ENCODE results near the gene ZNF438. TPM values are rescaled to one million over a fixed set of nuclear protein-coding genes. Genes with fewer than 3 reads are reported as not detected.

ZNF438 gene
- total RNA-seq, 3 donors from 2014 or later: 4.7 to 12.3 (median 5.0) TPM

- Histone ChIP-seq H3K9me3 (no peaks in the 10 kb centered on the region), H3K4me3 (no peak overlapping the region), H3K4me1 (ENCODE audit: low read depth) (no peaks in the 10 kb centered on the region), H3K36me3 (ENCODE audit: low read depth) (no peaks in the 10 kb centered on the region)
- TF ChIP-seq, protein P1, sequence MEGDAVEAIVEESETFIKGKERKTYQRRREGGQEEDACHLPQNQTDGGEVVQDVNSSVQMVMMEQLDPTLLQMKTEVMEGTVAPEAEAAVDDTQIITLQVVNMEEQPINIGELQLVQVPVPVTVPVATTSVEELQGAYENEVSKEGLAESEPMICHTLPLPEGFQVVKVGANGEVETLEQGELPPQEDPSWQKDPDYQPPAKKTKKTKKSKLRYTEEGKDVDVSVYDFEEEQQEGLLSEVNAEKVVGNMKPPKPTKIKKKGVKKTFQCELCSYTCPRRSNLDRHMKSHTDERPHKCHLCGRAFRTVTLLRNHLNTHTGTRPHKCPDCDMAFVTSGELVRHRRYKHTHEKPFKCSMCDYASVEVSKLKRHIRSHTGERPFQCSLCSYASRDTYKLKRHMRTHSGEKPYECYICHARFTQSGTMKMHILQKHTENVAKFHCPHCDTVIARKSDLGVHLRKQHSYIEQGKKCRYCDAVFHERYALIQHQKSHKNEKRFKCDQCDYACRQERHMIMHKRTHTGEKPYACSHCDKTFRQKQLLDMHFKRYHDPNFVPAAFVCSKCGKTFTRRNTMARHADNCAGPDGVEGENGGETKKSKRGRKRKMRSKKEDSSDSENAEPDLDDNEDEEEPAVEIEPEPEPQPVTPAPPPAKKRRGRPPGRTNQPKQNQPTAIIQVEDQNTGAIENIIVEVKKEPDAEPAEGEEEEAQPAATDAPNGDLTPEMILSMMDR (IDR thresholded peaks at IDR 0.05): no peak
- no peak for DNase-seq
- intact Hi-C loops (cut with DNase I, micrococcal nuclease): no loop called here
- ATAC-seq: no peak
Measured at GRCh38 chr10:30974355-30974754, 57.3 kb downstream of the ZNF438 start.

- Histone ChIP-seq H3K36me3 (ENCODE audit: low read depth) (no peaks in the 10 kb centered on the region), H3K4me1 (ENCODE audit: low read depth) (no peaks in the 10 kb centered on the region), H3K9me3 (no peaks in the 10 kb centered on the region), H3K4me3 (no peak overlapping the region)
- TF ChIP-seq, protein P1 (IDR thresholded peaks at IDR 0.05): no peak
- intact Hi-C loops (cut with DNase I, micrococcal nuclease): no loop called here
- no peak for ATAC-seq
- DNase-seq: no peak
Measured at GRCh38 chr10:30973737-30974136, 57.9 kb downstream of the ZNF438 start.

DNA sequence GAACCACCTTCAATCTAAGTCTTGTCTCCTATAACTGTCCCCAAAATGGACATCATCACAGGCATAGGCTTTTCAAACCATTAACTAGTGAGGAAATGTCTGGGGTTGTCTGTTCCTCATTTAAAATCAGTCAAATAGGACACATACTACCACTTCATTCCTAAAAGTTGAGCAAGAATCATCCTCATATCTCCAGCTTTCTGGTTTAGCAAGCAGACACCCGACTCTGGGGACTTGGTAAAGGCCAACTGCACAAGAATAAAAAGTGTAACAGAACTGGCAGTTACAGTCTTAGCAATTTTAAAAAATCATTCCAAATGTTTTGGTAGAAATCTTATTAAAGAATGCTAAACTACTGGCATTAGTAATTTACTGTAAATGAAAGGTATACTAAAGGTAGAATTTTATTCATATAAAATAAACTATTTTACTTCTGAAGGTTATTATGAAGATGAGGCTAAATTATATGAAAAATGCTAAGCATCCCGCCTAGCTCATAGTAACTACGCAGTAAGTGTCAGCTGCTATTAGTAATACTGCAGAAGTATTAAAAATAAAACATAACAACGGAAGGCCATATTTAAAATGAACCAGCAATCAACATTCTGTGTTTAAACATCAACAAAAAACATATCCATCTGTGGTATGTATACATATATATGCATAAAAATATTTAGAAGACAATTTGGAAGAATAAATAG, 60.8 kb downstream of the ZNF438 start:
- Histone ChIP-seq H3K4me3 (no peak overlapping the region), H3K9me3 (no peaks in the 10 kb centered on the region), H3K4me1 (ENCODE audit: low read depth) (no peaks in the 10 kb centered on the region), H3K36me3 (ENCODE audit: low read depth) (no peaks in the 10 kb centered on the region)
- DNase-seq (no peak), ATAC-seq (no peak)
- intact Hi-C loops (cut with DNase I, micrococcal nuclease): no loop called here
- TF ChIP-seq, protein P1 (IDR thresholded peaks at IDR 0.05): no peak

DNA sequence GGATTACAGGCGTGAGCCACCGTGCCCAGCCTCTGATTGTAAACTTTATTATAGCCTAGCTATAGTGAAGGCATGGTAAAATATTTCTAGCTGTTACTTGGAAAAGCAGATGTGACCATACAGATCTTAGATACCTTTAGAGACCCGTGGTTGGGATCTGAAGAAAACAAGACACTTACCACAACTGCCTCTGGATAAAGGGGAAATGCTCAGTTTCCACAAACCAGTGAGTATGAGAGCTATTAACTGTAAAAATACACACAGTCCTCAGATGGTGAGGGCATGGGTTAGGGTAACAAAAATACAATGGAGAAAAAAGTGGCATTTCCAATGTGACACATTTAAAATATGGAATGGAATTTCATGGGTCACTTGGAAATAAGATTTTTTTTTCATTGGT, 63.0 kb downstream of the ZNF438 start:
- ATAC-seq: no peak

GRCh38 chr10:30967650-30968410, 63.8 kb downstream of the ZNF438 start:
- TF ChIP-seq, protein P1 (IDR thresholded peaks at IDR 0.05): no peak
- H3K36me3 ChIP-seq (ENCODE audit: low read depth): no peaks in the 10 kb centered on the region
- no peaks in the 10 kb centered on the region for H3K9me3 ChIP-seq
- no peak overlapping the region for H3K4me3 ChIP-seq
- intact Hi-C loops (cut with DNase I, micrococcal nuclease): no loop called here
- ATAC-seq (no peak), DNase-seq (no peak)
- H3K4me1 ChIP-seq (ENCODE audit: low read depth): no peaks in the 10 kb centered on the region

More for the DNA sequence above, 63.0 kb downstream of the ZNF438 start:
- no peaks in the 10 kb centered on the region for H3K9me3 ChIP-seq
- TF ChIP-seq, protein P1 (IDR thresholded peaks at IDR 0.05): no peak
- DNase-seq: no peak
- no peaks in the 10 kb centered on the region for H3K4me1 ChIP-seq (ENCODE audit: low read depth)
- no peak overlapping the region for H3K4me3 ChIP-seq
- H3K36me3 ChIP-seq (ENCODE audit: low read depth): no peaks in the 10 kb centered on the region
- intact Hi-C loops (cut with DNase I, micrococcal nuclease): no loop called here
